ENCODE measurements around the gene CAMTA1.

Gene CAMTA1

GRCh38 chr1:7174561-7174960, 389.3 kb downstream of the CAMTA1 start:
- no peak for DNase-seq (ENCODE audit: low read depth)
- no peak for TF ChIP-seq CTCF (IDR thresholded peaks at IDR 0.05; ENCODE audit: control insufficient read depth, insufficient read depth, low read depth, low read length, missing control alignments)

GRCh38 chr1:7174980-7175906, 390.0 kb downstream of the CAMTA1 start:
- no peak overlapping the region for H3K4me3 ChIP-seq (ENCODE audit: control insufficient read depth, low read depth, low read length)
- no peak for DNase-seq (ENCODE audit: low read depth)
- TF ChIP-seq CTCF (IDR thresholded peaks at IDR 0.05; ENCODE audit: control insufficient read depth, insufficient read depth, low read depth, low read length, missing control alignments), result no peak

More at GRCh38 chr1:7174561-7174960, 389.3 kb downstream of the CAMTA1 start:
- H3K4me3 ChIP-seq (ENCODE audit: control insufficient read depth, low read depth, low read length), result no peak overlapping the region

- no peak overlapping the region for H3K4me3 ChIP-seq (ENCODE audit: control insufficient read depth, low read depth, low read length)
- DNase-seq (ENCODE audit: low read depth), result no peak
- no peak for TF ChIP-seq CTCF (IDR thresholded peaks at IDR 0.05; ENCODE audit: control insufficient read depth, insufficient read depth, low read depth, low read length, missing control alignments)
Measured at GRCh38 chr1:7177021-7177420, 391.8 kb downstream of the CAMTA1 start.

- TF ChIP-seq CTCF (IDR thresholded peaks at IDR 0.05; ENCODE audit: control insufficient read depth, insufficient read depth, low read depth, low read length, missing control alignments), result no peak
- no peak for DNase-seq (ENCODE audit: low read depth)
- H3K4me3 ChIP-seq (ENCODE audit: control insufficient read depth, low read depth, low read length), result no peak overlapping the region
Measured at GRCh38 chr1:7177438-7178146, 392.3 kb downstream of the CAMTA1 start.

- H3K4me3 ChIP-seq (ENCODE audit: control insufficient read depth, low read depth, low read length), result no peak overlapping the region
- DNase-seq (ENCODE audit: low read depth), result no peak
- no peak for TF ChIP-seq CTCF (IDR thresholded peaks at IDR 0.05; ENCODE audit: control insufficient read depth, insufficient read depth, low read depth, low read length, missing control alignments)
Measured at GRCh38 chr1:7178336-7178735, 393.1 kb downstream of the CAMTA1 start.

GRCh38 chr1:7178741-7179140, 393.5 kb downstream of the CAMTA1 start:
- no peak for TF ChIP-seq CTCF (IDR thresholded peaks at IDR 0.05; ENCODE audit: control insufficient read depth, insufficient read depth, low read depth, low read length, missing control alignments)
- H3K4me3 ChIP-seq (ENCODE audit: control insufficient read depth, low read depth, low read length), result no peak overlapping the region
- no peak for DNase-seq (ENCODE audit: low read depth)

All from AG09309 (cell line).